Epithelial cell of prostate (primary cell): ENCODE measurements around the gene ITGA3.
A peak's percentile ranks its signal among the peaks of the same experiment; 100 is the strongest.
"Not testable (repeated sequence)": the region's sequence is repeated elsewhere in the genome, so short reads cannot be mapped to it uniquely, and the experiment has no call there.

Source experiments
- DNase-seq: peaks from one replicate; pipeline ENCODE4 v3.0.0-alpha.2; 2011; ENCODE audit warnings: low read depth, low spot score
- H3K27ac ChIP-seq: fragments of 450-650 bp; 2 replicates; pipeline ENCODE4 v1.5.1; 2017; ENCODE audit warnings: mild to moderate bottlenecking

ITGA3 gene

DNA sequence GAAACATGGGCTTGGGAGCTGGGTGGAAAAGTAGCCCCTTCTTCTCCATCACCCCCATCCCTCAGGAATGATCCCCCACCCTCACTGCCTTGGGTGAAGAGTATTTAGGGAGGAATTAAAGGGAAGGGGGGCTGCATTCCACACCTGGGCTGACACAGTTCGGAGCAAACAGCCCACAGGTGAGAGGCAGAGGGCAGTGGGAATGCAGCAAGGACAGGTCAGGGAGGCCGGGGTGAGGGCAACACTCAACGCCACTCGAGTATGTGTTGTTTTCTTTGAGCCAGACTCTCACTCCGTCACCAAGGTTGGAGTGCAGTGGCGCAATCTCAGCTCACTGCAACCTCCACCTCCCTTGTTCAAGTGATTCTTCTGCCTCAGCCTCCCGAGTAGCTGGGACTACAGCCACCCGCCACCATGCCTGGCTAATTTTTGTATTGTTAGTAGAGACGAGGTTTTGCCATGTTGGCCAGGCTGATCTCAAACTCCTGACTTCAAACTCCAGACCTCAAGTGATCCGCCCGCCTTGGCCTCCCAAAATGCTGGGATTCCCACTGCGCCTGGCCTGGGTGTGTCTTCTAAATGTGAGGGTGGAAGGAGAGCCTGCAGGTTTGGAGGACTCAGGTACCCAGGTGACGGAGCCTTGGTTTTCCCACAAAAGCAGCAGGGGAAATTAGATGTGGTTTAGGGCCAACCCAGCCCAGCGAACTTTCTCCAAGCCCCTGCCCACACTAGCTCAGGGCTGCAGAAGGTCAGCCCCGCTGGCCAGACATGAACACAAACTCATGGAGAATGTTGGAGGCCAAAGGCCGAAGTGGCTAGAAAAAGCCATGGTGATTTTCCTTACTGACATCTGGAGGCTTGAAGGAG lies 21.2 kb upstream of the ITGA3 start:
- peak overlapping the region; percentile 9 for H3K27ac ChIP-seq
- DNase-seq: no peak

DNA sequence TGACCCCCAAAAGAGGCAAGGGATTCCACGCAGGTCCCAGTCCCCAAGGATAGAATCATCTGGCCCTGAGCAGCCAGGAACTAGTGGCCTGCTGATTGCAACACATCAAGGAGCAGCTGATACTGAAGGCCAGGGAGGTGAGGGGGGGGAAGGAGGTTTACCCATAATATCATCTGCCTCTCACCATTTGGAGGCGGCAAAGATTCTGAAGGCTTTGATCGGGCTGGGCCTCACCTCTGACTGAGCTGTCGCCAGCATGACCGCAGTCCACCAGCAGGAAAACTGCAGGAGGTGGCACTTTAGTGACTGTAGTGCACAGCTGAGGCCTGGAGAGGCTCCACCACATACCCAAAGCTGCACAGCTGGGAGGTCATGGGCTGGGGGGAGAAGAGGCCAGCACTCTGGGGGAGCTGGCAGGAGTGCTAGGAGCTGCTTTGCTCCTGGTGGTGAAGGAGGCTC lies 20.5 kb upstream of the ITGA3 start:
- DNase-seq: no peak
- H3K27ac ChIP-seq: no peak overlapping the region

DNA sequence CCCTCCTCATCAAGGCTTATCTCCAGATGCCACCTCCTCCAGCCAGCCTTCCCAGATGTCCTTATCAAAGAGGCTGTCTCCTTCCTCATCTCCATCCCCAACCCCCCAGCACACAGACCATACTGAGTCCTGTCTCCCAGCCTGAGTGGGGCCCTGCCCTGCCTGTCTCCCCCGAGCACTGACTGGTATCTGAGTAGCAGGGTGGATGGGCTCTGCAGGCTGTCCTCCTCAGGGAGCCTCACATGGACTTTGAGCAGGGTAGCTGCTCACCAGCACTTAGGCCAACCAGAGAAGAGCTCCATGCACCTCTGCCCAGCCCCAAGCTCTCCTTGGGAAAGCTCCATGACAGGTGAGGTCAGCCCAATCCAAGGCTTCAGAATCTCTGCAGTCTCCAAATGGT lies 20.0 kb upstream of the ITGA3 start:
- no peak overlapping the region for H3K27ac ChIP-seq
- no peak for DNase-seq

DNA sequence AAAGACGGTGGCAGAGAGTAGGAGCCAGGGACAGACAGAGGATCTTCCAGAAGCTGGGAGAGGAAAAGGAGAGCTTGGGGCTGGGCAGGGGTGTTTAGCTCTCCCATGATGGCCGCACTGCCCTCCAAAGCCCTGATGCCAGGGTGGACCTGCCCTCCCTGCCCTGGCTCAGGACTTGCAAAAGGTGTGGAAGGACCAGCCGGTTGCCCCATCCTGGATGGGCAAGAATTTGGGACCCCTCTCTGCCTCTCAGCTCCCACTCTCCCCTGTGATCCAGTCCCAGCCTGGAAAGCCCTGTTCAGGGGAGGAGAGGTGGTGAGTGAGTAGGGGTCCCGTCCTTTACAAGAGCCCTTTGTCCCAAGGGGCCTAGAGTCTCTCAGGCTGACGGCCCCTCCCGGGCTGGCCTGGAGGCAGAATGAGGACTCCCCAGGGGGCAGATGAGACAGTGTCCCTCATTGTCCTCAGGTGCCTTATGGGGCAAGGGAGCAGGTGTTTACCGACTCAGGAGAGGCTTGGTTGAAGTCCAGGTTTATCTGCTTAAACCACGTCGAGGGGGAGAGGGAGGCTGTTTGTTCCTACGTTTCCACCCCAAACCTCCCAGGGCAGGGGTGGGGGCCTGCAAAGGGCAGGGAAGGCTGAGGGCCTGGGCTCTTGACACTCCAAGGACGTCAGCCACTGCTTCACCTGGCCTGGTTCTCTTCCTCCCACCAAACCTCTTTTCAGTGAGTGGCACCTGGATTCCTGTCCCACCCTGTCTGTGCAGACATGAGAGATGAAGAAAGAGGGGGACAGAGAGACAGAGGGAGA lies 19.3 kb upstream of the ITGA3 start:
- no peak for DNase-seq
- peak overlapping the region; percentile 63 for H3K27ac ChIP-seq

- DNase-seq: no peak
- peak overlapping the region; percentile 63 for H3K27ac ChIP-seq
These were observed 18.4 kb upstream of the ITGA3 start for GRCh38 chr17:50037321-50038107.

- H3K27ac ChIP-seq: no peak overlapping the region
- no peak for DNase-seq
These were observed 16.9 kb upstream of the ITGA3 start for GRCh38 chr17:50039058-50039457.

- not testable (repeated sequence) for H3K27ac ChIP-seq, DNase-seq
These were observed 15.4 kb upstream of the ITGA3 start for GRCh38 chr17:50040496-50040895.

- H3K27ac ChIP-seq: no peak overlapping the region
- DNase-seq: no peak
These were observed 13.7 kb upstream of the ITGA3 start for GRCh38 chr17:50042211-50042610.

- DNase-seq: no peak
- H3K27ac ChIP-seq: no peak overlapping the region
These were observed 12.4 kb upstream of the ITGA3 start for GRCh38 chr17:50043290-50044148.

DNA sequence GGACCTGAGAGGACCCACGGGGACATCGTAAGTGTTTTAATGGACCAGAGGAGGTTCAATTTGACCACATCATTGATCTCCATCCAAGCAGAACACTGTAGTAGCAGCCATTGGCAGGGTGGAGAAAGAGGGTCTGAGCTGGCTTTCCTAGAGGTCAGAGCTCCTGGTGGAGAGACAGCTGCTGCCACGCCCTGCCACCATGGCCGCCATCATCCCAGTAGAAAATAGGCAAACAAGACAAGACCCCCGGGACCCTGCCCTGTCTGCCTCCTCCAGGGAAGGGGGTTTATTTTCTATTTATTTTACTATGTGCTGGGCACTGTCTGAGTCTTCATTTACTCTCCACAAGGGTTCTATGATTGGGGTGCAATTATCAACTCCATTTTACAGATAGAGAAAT lies 11.4 kb upstream of the ITGA3 start:
- DNase-seq: no peak
- no peak overlapping the region for H3K27ac ChIP-seq

- H3K27ac ChIP-seq: no peak overlapping the region
- DNase-seq: no peak
These were observed 10.8 kb upstream of the ITGA3 start for GRCh38 chr17:50045154-50045553.

GRCh38 chr17:50046179-50046578 lies 9.7 kb upstream of the ITGA3 start:
- no peak for DNase-seq
- H3K27ac ChIP-seq: peak overlapping the region; percentile 93

DNA sequence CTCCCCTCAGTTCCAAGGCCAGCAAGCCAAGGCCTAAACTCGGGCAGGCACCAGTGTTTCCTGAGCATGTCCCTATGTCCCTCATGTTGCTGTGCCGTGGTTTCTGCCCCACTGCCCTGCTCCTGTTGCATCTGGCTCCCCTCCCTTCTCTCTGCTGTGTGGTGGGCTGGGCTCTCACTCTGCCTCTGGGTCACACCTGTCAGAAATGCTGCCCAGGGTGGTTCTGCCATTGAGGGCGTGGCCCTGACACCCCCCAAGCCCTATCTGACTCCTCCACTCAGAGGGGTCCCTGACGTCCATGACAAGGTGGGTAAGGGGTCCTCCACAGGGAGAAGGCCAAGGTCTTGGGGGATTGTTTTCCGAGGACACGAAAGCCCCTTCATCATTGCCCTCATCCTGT lies 9.2 kb upstream of the ITGA3 start:
- DNase-seq: no peak
- peak overlapping the region; percentile 93 for H3K27ac ChIP-seq

- peak overlapping the region; percentile 93 for H3K27ac ChIP-seq
- DNase-seq: no peak
These were observed 8.8 kb upstream of the ITGA3 start for GRCh38 chr17:50047083-50047482.

- DNase-seq: peak; percentile 62
- H3K27ac ChIP-seq: peak overlapping the region; percentile 93
These were observed 8.3 kb upstream of the ITGA3 start for GRCh38 chr17:50047488-50048126.

DNA sequence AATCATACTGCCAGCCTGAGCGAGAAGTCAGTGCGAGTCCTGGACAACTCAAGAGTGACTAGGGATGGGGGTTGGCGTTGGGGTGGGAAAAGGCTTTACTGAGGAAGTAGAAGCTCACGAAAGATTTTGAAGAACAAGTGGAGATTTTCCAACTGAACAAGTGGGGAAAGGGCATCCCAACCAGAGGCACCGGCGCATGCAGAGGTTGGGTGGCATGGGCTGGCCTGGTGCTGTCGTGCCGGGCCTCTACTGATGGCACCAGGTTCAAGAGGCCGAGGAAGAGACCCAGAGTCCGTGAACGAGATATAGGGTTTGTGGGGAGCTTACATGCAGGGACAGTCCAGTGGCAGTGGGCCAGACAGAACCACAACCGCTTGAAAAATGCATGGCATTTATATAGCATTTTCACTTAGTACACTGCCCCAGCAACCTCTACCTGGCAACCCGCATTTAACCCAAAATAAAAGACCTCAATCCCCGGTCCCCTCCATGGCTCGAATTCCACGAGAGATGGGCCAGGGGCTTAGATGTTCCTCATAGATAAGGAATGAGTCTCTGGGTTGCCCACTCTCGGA lies 7.7 kb upstream of the ITGA3 start:
- no peak for DNase-seq
- H3K27ac ChIP-seq: peak overlapping the region; percentile 93

DNA sequence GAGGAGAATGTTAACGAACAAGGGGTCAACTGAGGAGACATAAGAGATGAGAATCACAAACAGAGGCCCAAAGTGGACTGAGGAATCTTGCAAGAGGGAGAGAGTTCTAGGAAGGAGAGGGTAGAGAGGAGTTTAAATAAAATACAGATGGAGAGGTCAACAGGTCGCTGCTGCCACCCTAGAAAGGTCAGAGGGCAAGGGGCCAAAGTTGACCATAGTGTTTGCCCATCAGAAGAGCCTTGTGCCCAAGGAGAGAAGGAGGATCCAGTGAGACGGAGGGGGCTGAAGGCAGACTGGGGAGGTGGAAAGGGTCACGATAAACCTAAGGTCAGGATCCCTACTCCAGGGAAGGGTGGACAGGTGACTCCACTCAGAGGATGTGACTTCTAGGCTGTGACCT lies 6.9 kb upstream of the ITGA3 start:
- peak overlapping the region; percentile 100 for H3K27ac ChIP-seq

DNA sequence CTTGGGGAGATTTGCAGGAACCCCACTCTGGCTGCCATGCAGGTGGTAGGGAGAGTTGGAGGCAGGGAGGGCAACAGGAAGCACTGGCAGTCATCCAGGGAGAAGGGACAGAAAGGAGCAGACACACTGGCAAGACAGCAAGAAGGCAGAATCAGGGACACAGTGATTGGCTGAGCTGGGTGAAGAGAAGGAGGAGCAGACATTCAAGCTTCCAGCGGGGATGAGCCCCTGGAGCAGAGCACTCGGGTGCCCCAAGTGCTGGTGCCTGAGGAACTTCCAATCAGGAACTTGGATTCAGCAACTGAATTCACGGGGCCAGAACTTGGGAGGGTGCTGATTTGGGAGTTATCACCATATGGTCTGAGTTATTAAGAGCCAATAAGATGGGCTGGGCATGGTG lies 6.3 kb upstream of the ITGA3 start:
- DNase-seq: no peak
- H3K27ac ChIP-seq: peak overlapping the region; percentile 100

More for the DNA sequence above, 6.9 kb upstream of the ITGA3 start:
- no peak for DNase-seq
